CD4-positive, CD25-positive, alpha-beta regulatory T cell (primary cell): ENCODE measurements around the gene MACROD2. TPM values are rescaled to one million over a fixed set of nuclear protein-coding genes. Genes with fewer than 3 reads are reported as not detected.

Experiments
- ATAC-seq, 2 donors: fragments of 150-1000 bp; cut with Tn5 transposase; one replicate each; pipeline ENCODE4 v1.10.0; 2021; ENCODE audit warnings: low read depth in 2 of 2, moderate number of reproducible peaks in 2 of 2, moderate library complexity in 1 of 2
- DNase-seq, 3 donors: peaks; one replicate each; pipeline versions ENCODE4 v3.0.0 to v3.0.0-alpha.2; 2012 to 2022; ENCODE audit warnings: mixed read lengths in 1 of 3
- H3K27ac ChIP-seq: one replicate; pipeline ENCODE4 v1.7.0; 2013; ENCODE audit warnings: mild to moderate bottlenecking, low read length; ENCODE audit not compliant: insufficient read depth, poor library complexity, severe bottlenecking
- H3K27me3 ChIP-seq: one replicate; pipeline ENCODE4 v1.7.0; 2013; ENCODE audit warnings: low read length; ENCODE audit not compliant: control insufficient read depth, insufficient read depth
- H3K36me3 ChIP-seq: one replicate; pipeline ENCODE4 v1.7.0; 2013; ENCODE audit warnings: mild to moderate bottlenecking, low read length, moderate library complexity; ENCODE audit not compliant: control insufficient read depth, insufficient read depth
- H3K4me1 ChIP-seq: 2 replicates; pipeline ENCODE4 v1.7.0; 2013; ENCODE audit warnings: mild to moderate bottlenecking, low read length; ENCODE audit not compliant: insufficient read depth, control insufficient read depth, poor library complexity, severe bottlenecking
- H3K4me3 ChIP-seq: one replicate; pipeline ENCODE4 v1.7.0; 2013; ENCODE audit warnings: low read depth, mild to moderate bottlenecking, low read length, moderate library complexity
- H3K9me3 ChIP-seq, 2 experiments: 1 replicate in 1 of 2; 2 replicates in 1 of 2; pipeline ENCODE4 v1.7.0; 2013; ENCODE audit warnings: low read length in 2 of 2, mild to moderate bottlenecking in 1 of 2, moderate library complexity in 1 of 2; ENCODE audit not compliant: control insufficient read depth in 2 of 2
- H3K27ac Mint-ChIP-seq, 3 donors: one replicate each; pipeline ENCODE4 v1.8.0; 2020 to 2022; ENCODE audit warnings: mild to moderate bottlenecking in 3 of 3, mixed read lengths in 3 of 3, moderate library complexity in 2 of 3
- H3K27me3 Mint-ChIP-seq: one replicate; pipeline ENCODE4 v1.8.0; 2022; ENCODE audit warnings: mild to moderate bottlenecking, mixed read lengths
- H3K36me3 Mint-ChIP-seq: one replicate; pipeline ENCODE4 v1.8.0; 2020; ENCODE audit warnings: mixed read lengths
- H3K4me1 Mint-ChIP-seq, 4 donors: one replicate each; pipeline ENCODE4 v1.8.0; 2020 to 2022; ENCODE audit warnings: mixed read lengths in 4 of 4, mild to moderate bottlenecking in 1 of 4
- H3K4me3 Mint-ChIP-seq, 4 donors: one replicate each; pipeline ENCODE4 v1.8.0; 2020 to 2022; ENCODE audit warnings: mild to moderate bottlenecking in 4 of 4, mixed read lengths in 4 of 4, moderate library complexity in 3 of 4
- H3K9me3 Mint-ChIP-seq, 7 donors: one replicate each; pipeline ENCODE4 v1.8.0; 2020 to 2022; ENCODE audit warnings: mixed read lengths in 7 of 7, mild to moderate bottlenecking in 3 of 7, moderate library complexity in 2 of 7
- polyA plus RNA-seq, 4 donors: library from polyadenylated mRNA; unstranded; fragments of 300-500 nt; fragmentation: Illumina TruSeq; gene quantifications; one replicate each; pipeline ENCODE4 v1.2.3, GENCODE V29; 2021
- total RNA-seq: library from RNA; stranded (reverse); gene quantifications from one replicate; pipeline ENCODE4 v1.2.3, GENCODE V29; 2022

The MACROD2 gene
- total and polyA plus RNA-seq, 5 donors from 2014 or later = 1.4 TPM; not detected in 4

DNA sequence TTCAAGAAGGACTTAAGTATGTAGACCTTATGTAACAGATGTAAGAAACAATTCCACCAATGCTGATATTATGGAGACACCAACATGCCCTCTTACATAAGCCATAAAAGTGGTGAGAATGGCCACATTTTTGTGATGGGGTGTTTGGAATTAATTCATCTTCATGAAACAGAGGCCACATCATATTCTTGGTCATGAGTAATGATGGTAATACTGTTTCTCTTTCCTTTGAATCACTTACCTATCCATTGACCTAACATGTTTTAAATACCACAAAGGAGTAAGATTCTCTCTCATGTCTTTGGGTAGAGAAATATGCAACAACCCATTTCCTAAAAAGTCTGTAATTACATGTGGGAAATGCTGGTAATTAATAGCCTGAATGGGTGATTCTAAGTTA is 887.5 kb downstream of the MACROD2 start:
- H3K4me1 Mint-ChIP-seq = no peaks in the 10 kb centered on the region
- no peaks in the 10 kb centered on the region for H3K36me3 Mint-ChIP-seq
- H3K4me3 Mint-ChIP-seq = no peak overlapping the region

GRCh38 chr20:14883324-14883723 is 888.0 kb downstream of the MACROD2 start:
- ATAC-seq (no peak), DNase-seq (no peak)
- Mint-ChIP-seq H3K9me3 (peaks cover 0 to 40% (median 10%) of the 10 kb centered on the region in 7 donors), H3K4me1 (no peaks in the 10 kb centered on the region), H3K27me3 (no peaks in the 10 kb centered on the region), H3K4me3 (no peak overlapping the region), H3K36me3 (no peaks in the 10 kb centered on the region), H3K27ac (no peak overlapping the region)
- H3K4me1 ChIP-seq = no peaks in the 10 kb centered on the region
- H3K36me3 ChIP-seq = no peaks in the 10 kb centered on the region
- H3K27ac ChIP-seq = no peak overlapping the region
- H3K27me3 ChIP-seq = no peaks in the 10 kb centered on the region
- no peak overlapping the region for H3K4me3 ChIP-seq
- H3K9me3 ChIP-seq = peaks cover 2 to 7% of the 10 kb centered on the region in 2 experiments

More for the DNA sequence above, 887.5 kb downstream of the MACROD2 start:
- Histone ChIP-seq H3K27me3 (no peaks in the 10 kb centered on the region), H3K4me3 (no peak overlapping the region), H3K27ac (no peak overlapping the region), H3K9me3 (peaks cover 2 to 7% of the 10 kb centered on the region in 2 experiments), H3K36me3 (no peaks in the 10 kb centered on the region), H3K4me1 (no peaks in the 10 kb centered on the region)
- H3K27me3 Mint-ChIP-seq = no peaks in the 10 kb centered on the region
- DNase-seq = no peak
- H3K27ac Mint-ChIP-seq = no peak overlapping the region
- no peak for ATAC-seq
- H3K9me3 Mint-ChIP-seq = peaks cover 0 to 40% (median 11%) of the 10 kb centered on the region in 7 donors

DNA sequence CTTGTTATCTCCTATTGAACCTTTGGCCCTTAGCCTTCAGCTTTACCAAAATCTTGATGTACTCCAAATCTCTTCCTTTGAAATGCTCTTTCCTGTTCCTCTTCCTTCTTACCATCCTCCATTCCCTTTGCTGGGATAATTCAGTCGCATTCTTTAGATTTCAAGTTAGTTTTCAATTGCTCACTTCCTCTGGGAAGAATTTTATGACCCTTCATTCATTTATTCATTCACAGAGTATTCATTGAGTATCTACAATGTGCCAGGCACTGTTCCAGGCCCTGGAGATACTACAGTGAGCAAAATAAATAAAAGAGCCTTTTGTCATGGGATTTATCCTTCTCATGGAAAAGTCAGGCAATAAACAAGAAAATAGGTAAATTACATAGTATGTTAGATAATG is 890.3 kb downstream of the MACROD2 start:
- H3K4me1 Mint-ChIP-seq = no peaks in the 10 kb centered on the region
- H3K27ac Mint-ChIP-seq = no peak overlapping the region
- peaks cover 0 to 6% of the 10 kb centered on the region in 2 experiments for H3K9me3 ChIP-seq
- no peak overlapping the region for H3K4me3 Mint-ChIP-seq
- peaks cover 0 to 35% (median 15%) of the 10 kb centered on the region in 7 donors for H3K9me3 Mint-ChIP-seq
- H3K27me3 Mint-ChIP-seq = no peaks in the 10 kb centered on the region
- no peaks in the 10 kb centered on the region for H3K36me3 Mint-ChIP-seq
- DNase-seq = no peak
- H3K4me3 ChIP-seq = no peak overlapping the region
- H3K4me1 ChIP-seq = no peaks in the 10 kb centered on the region
- no peaks in the 10 kb centered on the region for H3K27me3 ChIP-seq
- H3K27ac ChIP-seq = no peak overlapping the region
- no peak for ATAC-seq
- H3K36me3 ChIP-seq = no peaks in the 10 kb centered on the region

DNA sequence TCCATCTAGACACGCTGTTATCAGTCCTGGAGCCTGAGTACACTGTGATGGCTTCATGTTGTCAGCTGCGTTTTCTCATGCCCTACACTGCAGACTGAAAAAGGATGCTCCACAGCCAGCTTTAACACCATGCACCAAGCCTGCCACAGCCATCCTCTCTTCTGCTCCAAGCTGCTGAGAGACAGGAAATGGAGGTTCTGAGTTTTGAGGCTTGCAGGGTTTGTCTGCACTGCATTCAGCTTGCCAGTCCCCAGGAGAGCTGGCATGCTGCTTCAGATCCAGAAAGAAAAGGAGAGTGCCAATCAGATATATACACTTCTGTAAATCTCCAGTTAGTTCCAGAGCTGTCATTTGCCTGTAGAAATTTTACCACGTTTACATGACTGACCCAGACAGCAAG is 892.8 kb downstream of the MACROD2 start:
- ATAC-seq = no peak
- H3K9me3 ChIP-seq = no peaks in the 10 kb centered on the region
- H3K4me3 ChIP-seq = no peak overlapping the region
- no peaks in the 10 kb centered on the region for H3K4me1 ChIP-seq
- Mint-ChIP-seq H3K27ac (no peak overlapping the region), H3K36me3 (no peaks in the 10 kb centered on the region), H3K9me3 (peaks cover 0 to 35% (median 15%) of the 10 kb centered on the region in 7 donors), H3K4me3 (no peak overlapping the region), H3K27me3 (no peaks in the 10 kb centered on the region), H3K4me1 (no peaks in the 10 kb centered on the region)
- DNase-seq = no peak
- H3K27me3 ChIP-seq = no peaks in the 10 kb centered on the region
- H3K36me3 ChIP-seq = no peaks in the 10 kb centered on the region
- H3K27ac ChIP-seq = no peak overlapping the region

DNA sequence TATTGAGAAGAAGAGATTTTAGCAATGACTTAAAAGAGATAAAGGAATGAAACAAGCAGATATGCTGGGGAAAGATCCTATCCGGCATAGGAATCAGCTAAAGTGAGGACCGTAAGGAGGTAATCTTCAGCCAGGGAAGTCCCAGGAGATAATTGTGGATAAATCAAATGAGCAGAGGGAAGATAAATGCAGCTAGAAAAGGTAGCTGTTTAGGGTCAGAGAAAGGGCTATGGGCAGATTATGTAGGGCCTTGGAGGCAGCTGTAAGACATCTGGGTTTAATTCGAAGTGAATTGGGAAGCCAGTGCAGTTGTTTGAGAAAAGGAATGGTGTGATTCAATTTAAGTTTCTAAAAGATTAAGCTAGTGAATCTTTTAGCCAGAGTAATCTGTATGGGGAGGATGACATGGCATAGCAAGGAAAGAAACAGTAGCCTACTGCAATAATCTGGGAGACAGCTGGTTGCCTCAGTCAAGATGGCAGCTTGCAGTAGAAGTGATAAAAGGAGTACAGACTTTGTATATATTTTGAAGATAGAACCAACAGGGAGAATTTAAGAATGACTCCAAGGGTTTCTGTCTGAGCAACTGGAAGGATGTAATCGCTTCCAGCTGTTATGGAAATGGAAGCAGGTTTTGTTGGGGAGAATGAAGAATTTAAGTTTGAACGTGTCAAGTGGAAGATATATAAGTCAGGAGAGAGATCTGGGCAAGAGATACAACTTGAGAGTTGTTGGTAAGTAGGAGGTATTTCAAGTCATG is 894.4 kb downstream of the MACROD2 start:
- H3K36me3 Mint-ChIP-seq = no peaks in the 10 kb centered on the region

GRCh38 chr20:14890713-14891112 is 895.4 kb downstream of the MACROD2 start:
- H3K4me3 ChIP-seq = no peak overlapping the region
- no peaks in the 10 kb centered on the region for H3K27me3 ChIP-seq
- H3K4me1 Mint-ChIP-seq = peaks cover 0 to 6% (median 0%) of the 10 kb centered on the region in 4 donors
- no peak for DNase-seq
- no peak overlapping the region for H3K27ac ChIP-seq
- H3K4me1 ChIP-seq = no peaks in the 10 kb centered on the region
- H3K4me3 Mint-ChIP-seq = no peak overlapping the region
- H3K27ac Mint-ChIP-seq = no peak overlapping the region
- ATAC-seq = no peak
- no peaks in the 10 kb centered on the region for H3K36me3 Mint-ChIP-seq
- H3K27me3 Mint-ChIP-seq = no peaks in the 10 kb centered on the region
- no peaks in the 10 kb centered on the region for H3K9me3 ChIP-seq
- no peaks in the 10 kb centered on the region for H3K36me3 ChIP-seq
- peaks cover 0 to 27% (median 14%) of the 10 kb centered on the region in 7 donors for H3K9me3 Mint-ChIP-seq

More for the DNA sequence above, 894.4 kb downstream of the MACROD2 start:
- no peak for DNase-seq
- no peak for ATAC-seq
- Mint-ChIP-seq H3K27me3 (no peaks in the 10 kb centered on the region), H3K4me3 (no peak overlapping the region), H3K27ac (no peak overlapping the region), H3K9me3 (peaks cover 0 to 32% (median 15%) of the 10 kb centered on the region in 7 donors), H3K4me1 (no peaks in the 10 kb centered on the region)
- H3K36me3 ChIP-seq = no peaks in the 10 kb centered on the region
- H3K4me1 ChIP-seq = no peaks in the 10 kb centered on the region
- no peaks in the 10 kb centered on the region for H3K9me3 ChIP-seq
- H3K4me3 ChIP-seq = no peak overlapping the region
- H3K27ac ChIP-seq = no peak overlapping the region
- no peaks in the 10 kb centered on the region for H3K27me3 ChIP-seq

DNA sequence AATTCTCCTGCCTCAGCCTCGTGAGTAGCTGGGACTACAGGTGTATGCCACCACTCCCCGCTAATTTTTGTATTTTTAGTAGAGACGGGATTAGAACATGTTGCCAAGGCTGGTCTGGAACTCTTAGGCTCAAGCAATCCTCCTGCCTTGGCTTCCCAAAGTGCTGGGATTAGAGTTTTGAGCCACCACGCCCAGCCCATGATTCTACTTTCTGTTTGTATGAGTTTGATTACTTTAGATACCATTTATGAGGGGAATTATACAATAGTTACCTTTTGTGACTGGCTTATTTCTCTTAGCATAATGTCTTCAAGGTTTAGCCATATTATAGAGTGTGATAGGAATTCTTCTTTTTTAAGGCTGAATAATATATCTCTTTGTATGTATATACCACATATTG is 897.5 kb downstream of the MACROD2 start:
- Histone ChIP-seq H3K9me3 (no peaks in the 10 kb centered on the region), H3K4me3 (no peak overlapping the region), H3K27me3 (no peaks in the 10 kb centered on the region), H3K4me1 (no peaks in the 10 kb centered on the region), H3K36me3 (no peaks in the 10 kb centered on the region), H3K27ac (no peak overlapping the region)
- Mint-ChIP-seq H3K36me3 (no peaks in the 10 kb centered on the region), H3K4me3 (no peak overlapping the region), H3K9me3 (peaks cover 0 to 23% (median 13%) of the 10 kb centered on the region in 7 donors), H3K27me3 (no peaks in the 10 kb centered on the region), H3K27ac (no peak overlapping the region), H3K4me1 (peaks cover 0 to 6% (median 0%) of the 10 kb centered on the region in 4 donors)
- no peak for ATAC-seq
- no peak for DNase-seq

GRCh38 chr20:14896569-14896968 is 901.3 kb downstream of the MACROD2 start:
- no peak for DNase-seq
- ATAC-seq = no peak
- H3K4me3 Mint-ChIP-seq = no peak overlapping the region
- no peaks in the 10 kb centered on the region for H3K4me1 ChIP-seq
- H3K36me3 Mint-ChIP-seq = no peaks in the 10 kb centered on the region
- no peaks in the 10 kb centered on the region for H3K27me3 ChIP-seq
- H3K9me3 Mint-ChIP-seq = peaks cover 0 to 21% (median 8%) of the 10 kb centered on the region in 7 donors
- no peak overlapping the region for H3K27ac Mint-ChIP-seq
- H3K36me3 ChIP-seq = no peaks in the 10 kb centered on the region
- no peak overlapping the region for H3K4me3 ChIP-seq
- H3K27me3 Mint-ChIP-seq = no peaks in the 10 kb centered on the region
- H3K9me3 ChIP-seq = peaks cover 0 to 6% of the 10 kb centered on the region in 2 experiments
- no peak overlapping the region for H3K27ac ChIP-seq
- peaks cover 0 to 6% (median 0%) of the 10 kb centered on the region in 4 donors for H3K4me1 Mint-ChIP-seq
